ENCODE results near the gene EPN2. TPM values are rescaled to one million over a fixed set of nuclear protein-coding genes. Genes with fewer than 3 reads are reported as not detected.

EPN2 gene
- total RNA-seq, 6 experiments from 2014 or later = 6.6 to 18.1 (median 11.4) TPM

DNA sequence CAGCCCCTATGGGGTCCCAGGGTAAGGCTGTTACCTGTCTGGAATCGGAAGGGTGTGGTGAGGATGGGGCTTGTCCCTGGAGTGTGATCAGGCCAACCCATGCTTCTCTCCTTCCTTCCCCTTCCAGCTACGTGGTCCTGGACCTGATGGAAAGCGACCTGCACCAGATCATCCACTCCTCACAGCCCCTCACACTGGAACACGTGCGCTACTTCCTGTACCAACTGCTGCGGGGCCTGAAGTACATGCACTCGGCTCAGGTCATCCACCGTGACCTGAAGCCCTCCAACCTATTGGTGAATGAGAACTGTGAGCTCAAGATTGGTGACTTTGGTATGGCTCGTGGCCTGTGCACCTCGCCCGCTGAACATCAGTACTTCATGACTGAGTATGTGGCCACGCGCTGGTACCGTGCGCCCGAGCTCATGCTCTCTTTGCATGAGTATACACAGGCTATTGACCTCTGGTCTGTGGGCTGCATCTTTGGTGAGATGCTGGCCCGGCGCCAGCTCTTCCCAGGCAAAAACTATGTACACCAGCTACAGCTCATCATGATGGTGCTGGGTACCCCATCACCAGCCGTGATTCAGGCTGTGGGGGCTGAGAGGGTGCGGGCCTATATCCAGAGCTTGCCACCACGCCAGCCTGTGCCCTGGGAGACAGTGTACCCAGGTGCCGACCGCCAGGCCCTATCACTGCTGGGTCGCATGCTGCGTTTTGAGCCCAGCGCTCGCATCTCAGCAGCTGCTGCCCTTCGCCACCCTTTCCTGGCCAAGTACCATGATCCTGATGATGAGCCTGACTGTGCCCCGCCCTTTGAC, 143.5 kb downstream of the EPN2 start:
- Histone ChIP-seq H3K4me1 (peaks cover 0 to 18% (median 7%) of the 10 kb centered on the region in 4 donors), H3K36me3 (peaks cover 0 to 24% (median 6%) of the 10 kb centered on the region in 4 donors), H3K27me3 (no peaks in the 10 kb centered on the region), H3K4me3 (no peak overlapping the region), H3K9me3 (no peaks in the 10 kb centered on the region), H3K27ac (no peak overlapping the region)
- no peak for ATAC-seq
- DNase-seq = peak in 2 of 3 donors; percentile 18 to 45
- 72% methylated on average over 4 of the region's 29 CpGs for WGBS (ENCODE audit: insufficient coverage, low coverage, low lambda C conversion rate, missing lambda C conversion rate)
- intact Hi-C loops (cut with DNase I) = no loop called here
- TF ChIP-seq, protein P1, sequence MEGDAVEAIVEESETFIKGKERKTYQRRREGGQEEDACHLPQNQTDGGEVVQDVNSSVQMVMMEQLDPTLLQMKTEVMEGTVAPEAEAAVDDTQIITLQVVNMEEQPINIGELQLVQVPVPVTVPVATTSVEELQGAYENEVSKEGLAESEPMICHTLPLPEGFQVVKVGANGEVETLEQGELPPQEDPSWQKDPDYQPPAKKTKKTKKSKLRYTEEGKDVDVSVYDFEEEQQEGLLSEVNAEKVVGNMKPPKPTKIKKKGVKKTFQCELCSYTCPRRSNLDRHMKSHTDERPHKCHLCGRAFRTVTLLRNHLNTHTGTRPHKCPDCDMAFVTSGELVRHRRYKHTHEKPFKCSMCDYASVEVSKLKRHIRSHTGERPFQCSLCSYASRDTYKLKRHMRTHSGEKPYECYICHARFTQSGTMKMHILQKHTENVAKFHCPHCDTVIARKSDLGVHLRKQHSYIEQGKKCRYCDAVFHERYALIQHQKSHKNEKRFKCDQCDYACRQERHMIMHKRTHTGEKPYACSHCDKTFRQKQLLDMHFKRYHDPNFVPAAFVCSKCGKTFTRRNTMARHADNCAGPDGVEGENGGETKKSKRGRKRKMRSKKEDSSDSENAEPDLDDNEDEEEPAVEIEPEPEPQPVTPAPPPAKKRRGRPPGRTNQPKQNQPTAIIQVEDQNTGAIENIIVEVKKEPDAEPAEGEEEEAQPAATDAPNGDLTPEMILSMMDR (IDR thresholded peaks at IDR 0.05) = no peak
- no peak for TF ChIP-seq POLR2A (IDR thresholded peaks at IDR 0.05)

GRCh38 chr17:19381361-19381740, 144.2 kb downstream of the EPN2 start:
- intact Hi-C loops (cut with DNase I) = no loop called here
- peaks cover 0 to 22% (median 7%) of the 10 kb centered on the region in 4 donors for H3K4me1 ChIP-seq
- peaks cover 0 to 24% (median 6%) of the 10 kb centered on the region in 4 donors for H3K36me3 ChIP-seq
- no peak for TF ChIP-seq POLR2A (IDR thresholded peaks at IDR 0.05)
- TF ChIP-seq, protein P1 (IDR thresholded peaks at IDR 0.05) = no peak
- 100% methylated on average over 1 of the region's 7 CpGs for WGBS (ENCODE audit: insufficient coverage, low coverage, low lambda C conversion rate, missing lambda C conversion rate)
- H3K4me3 ChIP-seq = no peak overlapping the region
- no peak for ATAC-seq
- no peaks in the 10 kb centered on the region for H3K27me3 ChIP-seq
- H3K9me3 ChIP-seq = no peaks in the 10 kb centered on the region
- peak in 2 of 3 donors; percentile 11 to 39 for DNase-seq
- H3K27ac ChIP-seq = no peak overlapping the region

DNA sequence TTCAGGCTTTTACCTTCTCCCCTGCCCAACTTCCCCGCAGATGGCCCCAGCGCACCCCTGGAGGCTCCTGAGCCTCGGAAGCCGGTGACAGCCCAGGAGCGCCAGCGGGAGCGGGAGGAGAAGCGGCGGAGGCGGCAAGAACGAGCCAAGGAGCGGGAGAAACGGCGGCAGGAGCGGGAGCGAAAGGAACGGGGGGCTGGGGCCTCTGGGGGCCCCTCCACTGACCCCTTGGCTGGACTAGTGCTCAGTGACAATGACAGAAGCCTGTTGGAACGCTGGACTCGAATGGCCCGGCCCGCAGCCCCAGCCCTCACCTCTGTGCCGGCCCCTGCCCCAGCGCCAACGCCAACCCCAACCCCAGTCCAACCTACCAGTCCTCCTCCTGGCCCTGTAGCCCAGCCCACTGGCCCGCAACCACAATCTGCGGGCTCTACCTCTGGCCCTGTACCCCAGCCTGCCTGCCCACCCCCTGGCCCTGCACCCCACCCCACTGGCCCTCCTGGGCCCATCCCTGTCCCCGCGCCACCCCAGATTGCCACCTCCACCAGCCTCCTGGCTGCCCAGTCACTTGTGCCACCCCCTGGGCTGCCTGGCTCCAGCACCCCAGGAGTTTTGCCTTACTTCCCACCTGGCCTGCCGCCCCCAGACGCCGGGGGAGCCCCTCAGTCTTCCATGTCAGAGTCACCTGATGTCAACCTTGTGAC, 144.7 kb downstream of the EPN2 start:
- no peaks in the 10 kb centered on the region for H3K27me3 ChIP-seq
- no peak overlapping the region for H3K4me3 ChIP-seq
- H3K4me1 ChIP-seq = peaks cover 0 to 20% (median 5%) of the 10 kb centered on the region in 4 donors
- no peaks in the 10 kb centered on the region for H3K9me3 ChIP-seq
- H3K27ac ChIP-seq = no peak overlapping the region
- peaks cover 0 to 24% (median 6%) of the 10 kb centered on the region in 4 donors for H3K36me3 ChIP-seq
- DNase-seq (peak in 2 of 3 donors; percentile 24 to 42), ATAC-seq (no peak)
- intact Hi-C loops (cut with DNase I) = no loop called here
- TF ChIP-seq, protein P1 (IDR thresholded peaks at IDR 0.05) = no peak
- no peak for TF ChIP-seq POLR2A (IDR thresholded peaks at IDR 0.05)
- WGBS (ENCODE audit: insufficient coverage, low coverage, low lambda C conversion rate, missing lambda C conversion rate) = 90% methylated on average over 2 of the region's 31 CpGs

DNA sequence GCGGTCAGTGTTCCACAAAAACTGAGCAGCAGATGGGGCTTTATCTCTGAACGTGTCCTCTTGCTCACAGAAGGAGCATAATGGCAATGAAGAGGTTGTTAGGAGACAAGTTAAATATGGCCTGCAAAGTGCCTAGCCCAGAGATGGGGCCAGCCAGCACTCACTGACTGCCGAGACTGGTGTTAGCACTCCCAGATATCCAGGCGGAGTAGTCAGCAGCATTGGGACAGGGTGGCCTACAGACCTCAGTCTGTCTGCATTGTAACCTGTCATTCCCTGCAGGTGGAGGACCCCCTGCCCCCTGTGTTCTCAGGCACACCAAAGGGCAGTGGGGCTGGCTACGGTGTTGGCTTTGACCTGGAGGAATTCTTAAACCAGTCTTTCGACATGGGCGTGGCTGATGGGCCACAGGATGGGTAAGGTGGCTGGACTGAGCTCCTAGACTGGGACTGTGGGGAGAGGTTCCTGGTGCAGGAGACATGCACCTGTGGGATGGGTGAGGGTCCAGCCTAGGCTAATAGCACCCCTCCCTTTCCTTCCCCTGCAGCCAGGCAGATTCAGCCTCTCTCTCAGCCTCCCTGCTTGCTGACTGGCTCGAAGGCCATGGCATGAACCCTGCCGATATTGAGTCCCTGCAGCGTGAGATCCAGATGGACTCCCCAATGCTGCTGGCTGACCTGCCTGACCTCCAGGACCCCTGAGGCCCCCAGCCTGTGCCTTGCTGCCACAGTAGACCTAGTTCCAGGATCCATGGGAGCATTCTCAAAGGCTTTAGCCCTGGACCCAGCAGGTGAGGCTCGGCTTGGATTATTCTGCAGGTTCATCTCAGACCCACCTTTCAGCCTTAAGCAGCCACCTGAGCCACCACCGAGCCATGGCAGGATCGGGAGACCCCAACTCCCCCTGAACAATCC, 145.6 kb downstream of the EPN2 start:
- Histone ChIP-seq H3K4me3 (no peak overlapping the region), H3K27me3 (no peaks in the 10 kb centered on the region), H3K9me3 (no peaks in the 10 kb centered on the region), H3K4me1 (peaks cover 0 to 16% (median 3%) of the 10 kb centered on the region in 4 donors), H3K36me3 (peaks cover 0 to 24% (median 6%) of the 10 kb centered on the region in 4 donors), H3K27ac (no peak overlapping the region)
- TF ChIP-seq POLR2A (IDR thresholded peaks at IDR 0.05) = no peak
- TF ChIP-seq, protein P1 (IDR thresholded peaks at IDR 0.05) = no peak
- intact Hi-C loops (cut with DNase I) = no loop called here
- ATAC-seq (no peak), DNase-seq (peak in 2 of 3 donors; percentile 10 to 41)
- WGBS (ENCODE audit: insufficient coverage, low coverage, low lambda C conversion rate, missing lambda C conversion rate) = 80% methylated on average over 4 of the region's 13 CpGs

All from right lobe of liver (tissue), 6 donors.